GM19043 (cell line): ENCODE data around the gene ATAD5.

Experiments used
- ATAC-seq: cut with Tn5 transposase; IDR thresholded peaks from one replicate; pipeline ENCODE4 v1.9.1; 2021; ENCODE audit warnings: low read depth; ENCODE audit not compliant: unreplicated experiment

Gene ATAD5

DNA sequence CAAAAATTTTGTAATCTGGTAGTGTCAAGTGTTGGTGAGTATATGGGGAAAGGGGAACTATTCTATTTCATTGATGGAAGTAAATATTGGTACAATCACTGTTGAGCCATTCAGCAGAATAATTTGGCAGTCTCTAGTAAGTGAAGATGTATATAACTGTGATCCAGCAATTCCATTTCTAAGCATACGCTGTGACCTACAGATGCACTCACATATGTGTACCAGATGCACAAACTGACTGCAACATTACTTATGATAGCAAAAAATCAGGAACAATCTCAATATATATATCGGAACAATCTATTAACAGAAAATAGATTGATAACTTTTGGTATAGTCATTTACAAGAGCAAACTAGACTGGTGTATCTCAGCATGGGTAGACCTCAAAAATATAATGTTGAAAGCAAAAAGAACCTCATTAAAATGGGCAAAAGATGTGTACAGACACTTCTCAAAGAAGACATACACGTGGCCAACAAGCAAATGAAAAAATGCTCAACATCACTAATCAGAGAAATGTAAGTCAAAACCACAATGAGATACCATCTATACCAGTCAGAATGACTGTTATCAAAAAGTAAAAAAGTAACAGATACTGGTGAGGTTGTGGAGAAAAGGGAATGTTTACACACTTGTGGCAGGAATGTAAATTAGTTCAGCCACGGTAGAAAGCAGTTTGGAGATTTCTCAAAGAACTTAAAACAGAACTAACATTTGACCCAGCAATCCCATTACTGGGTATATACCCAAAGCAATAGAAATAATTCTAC is 110.7 kb downstream of the ATAD5 start:
- ATAC-seq = no peak
